ENCODE data around the gene OR7A17. TPM values are rescaled to one million over a fixed set of nuclear protein-coding genes. Genes with fewer than 3 reads are reported as not detected.

OR7A17 gene
- total and polyA plus RNA-seq, 2 of the 8 experiments (the other 6 are each of a cell fraction or from before 2014, with no cell fraction given): not detected

DNA sequence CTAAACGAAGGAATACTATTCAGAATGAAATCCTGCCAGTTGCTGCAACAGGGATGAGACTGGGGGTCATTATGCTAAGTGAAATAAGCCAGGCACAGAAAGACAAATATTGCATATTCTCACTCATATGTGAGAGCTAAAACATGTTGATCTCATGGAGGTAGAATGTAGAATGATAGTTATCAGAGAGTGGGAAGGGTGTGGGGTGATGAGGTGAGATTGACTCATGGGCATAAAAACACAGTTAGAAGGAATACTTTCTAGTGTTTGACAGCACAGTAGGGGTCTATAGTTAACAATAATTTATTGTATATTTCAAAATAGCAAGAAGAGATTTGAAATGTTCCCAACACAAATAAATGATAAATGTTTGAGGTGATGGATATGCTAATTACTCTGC lies 47.6 kb upstream of the OR7A17 start:
- H4K5ac ChIP-seq (ENCODE audit: insufficient read length, low read depth, low read length): no peak overlapping the region
- H3K4me3 ChIP-seq (ENCODE audit: extremely low read depth in 1 of 4, insufficient read depth in 2 of 4, low read depth in 3 of 4, low read length in 4 of 4): no peak overlapping the region
- no peak for DNase-seq (ENCODE audit: low read depth in 1 of 2, low spot score in 2 of 2)
- H4K20me1 ChIP-seq (replicated peaks in 1 of 2; ENCODE audit: control insufficient read depth in 1 of 2, insufficient read depth in 2 of 2, low read length in 2 of 2): no peaks in the 10 kb centered on the region
- H3K23ac ChIP-seq (ENCODE audit: insufficient read length): no peak overlapping the region
- no peak overlapping the region for H3K27ac ChIP-seq (ENCODE audit: low read depth, low read length)
- no peak overlapping the region for H3K18ac ChIP-seq (ENCODE audit: extremely low read depth, low read length)
- POLR2A ChIA-PET (ENCODE audit: partially characterized antibody): no interaction called here
- no peak overlapping the region for H2BK12ac ChIP-seq (ENCODE audit: low read depth, low read length)
- H3K23me2 ChIP-seq (ENCODE audit: low read depth, low read length): no peaks in the 10 kb centered on the region
- no peak overlapping the region for H3K4ac ChIP-seq (replicated peaks; ENCODE audit: insufficient read length, low read depth, low read length)
- H4K91ac ChIP-seq (replicated peaks; ENCODE audit: insufficient read length, low read length): no peak overlapping the region
- H3K79me2 ChIP-seq (ENCODE audit: control insufficient read depth in 1 of 2, insufficient read depth in 2 of 2, low read length in 2 of 2): no peaks in the 10 kb centered on the region
- no peaks in the 10 kb centered on the region for H3K27me3 ChIP-seq (replicated peaks in 1 of 4; ENCODE audit: control insufficient read depth in 3 of 4, extremely low read depth in 1 of 4, insufficient read depth in 3 of 4, low read length in 3 of 4)
- TF ChIP-seq EGR1 (IDR thresholded peaks at IDR 0.05; ENCODE audit: borderline replicate concordance, low read depth, low read length) (no peak), RFX5 (IDR thresholded peaks at IDR 0.05; ENCODE audit: borderline replicate concordance, low read depth, low read length) (no peak), CTBP2 (IDR thresholded peaks at IDR 0.05; ENCODE audit: borderline replicate concordance, insufficient read depth, insufficient read length, low read length) (no peak), GTF2F1 (IDR thresholded peaks at IDR 0.05; ENCODE audit: borderline replicate concordance, low read depth, low read length) (no peak), SP2 (IDR thresholded peaks at IDR 0.05; ENCODE audit: low read length) (no peak), GABPA (IDR thresholded peaks at IDR 0.05; ENCODE audit: borderline replicate concordance, insufficient read depth, low read length) (no peak), CREB1 (IDR thresholded peaks at IDR 0.05) (no peak), SUZ12 (IDR thresholded peaks at IDR 0.05; ENCODE audit: low read length) (no peak), SP4 (IDR thresholded peaks at IDR 0.05; ENCODE audit: low read length) (no peak), POU5F1 (IDR thresholded peaks at IDR 0.05; ENCODE audit: low read depth, low read length) (no peak), CHD2 (IDR thresholded peaks at IDR 0.05; ENCODE audit: low read length) (no peak), TAF1 (IDR thresholded peaks at IDR 0.05; ENCODE audit: low read depth, low read length) (no peak), MAFK (IDR thresholded peaks at IDR 0.05; ENCODE audit: low read depth, low read length) (no peak), ZNF274 (IDR thresholded peaks at IDR 0.05; ENCODE audit: borderline replicate concordance, extremely low read depth, low read length) (no peak), POLR2AphosphoS5 (IDR thresholded peaks at IDR 0.05; ENCODE audit: low read depth, low read length) (no peak), POLR2A (IDR thresholded peaks at IDR 0.05; ENCODE audit: control extremely low read depth in 1 of 2, low read depth in 2 of 2, low read length in 2 of 2) (no peak), CEBPB (IDR thresholded peaks at IDR 0.05; ENCODE audit: low read depth, low read length) (no peak)
- no peak overlapping the region for H2BK15ac ChIP-seq (ENCODE audit: low read length)
- H4K8ac ChIP-seq (ENCODE audit: extremely low read depth, insufficient read depth, low read length): no peak overlapping the region
- H3K14ac ChIP-seq (ENCODE audit: insufficient read length): no peak overlapping the region
- 63% methylated on average over 1 of the region's 1 CpG; no CpG with 5 or more reads in 1 of the 2 experiments for WGBS, 2 experiments (ENCODE audit: extremely low coverage in 1 of 2, insufficient coverage in 1 of 2, insufficient read length in 1 of 2, insufficient replicate concordance in 2 of 2, low coverage in 1 of 2, low lambda C conversion rate in 2 of 2, missing lambda C conversion rate in 1 of 2)
- no peak overlapping the region for H2BK5ac ChIP-seq (ENCODE audit: low read depth, low read length)
- H3K56ac ChIP-seq (replicated peaks; ENCODE audit: insufficient read length, low read depth, low read length): no peak overlapping the region
- no peak overlapping the region for H2AK5ac ChIP-seq (ENCODE audit: low read depth, low read length)
- CTCF ChIA-PET (ENCODE audit: partially characterized antibody): no interaction called here
- H3K79me1 ChIP-seq (ENCODE audit: low read depth, low read length): no peaks in the 10 kb centered on the region
- FAIRE-seq: no peak
- no peak overlapping the region for H2BK120ac ChIP-seq (replicated peaks; ENCODE audit: low read depth, low read length)
- no peak overlapping the region for H2AFZ ChIP-seq (ENCODE audit: low read length)
- no peaks in the 10 kb centered on the region for H3K4me1 ChIP-seq (replicated peaks in 1 of 4; ENCODE audit: control insufficient read depth in 3 of 4, insufficient read depth in 4 of 4, low read length in 3 of 4)
- H3K9ac ChIP-seq (replicated peaks in 1 of 4; ENCODE audit: extremely low read depth in 1 of 4, low read depth in 3 of 4, low read length in 3 of 4): no peak overlapping the region
- no peaks in the 10 kb centered on the region for H3K36me3 ChIP-seq (ENCODE audit: control insufficient read depth in 2 of 4, insufficient read depth in 4 of 4, low read length in 3 of 4)
- H2BK20ac ChIP-seq (ENCODE audit: low read length): no peak overlapping the region
- H3K9me3 ChIP-seq (ENCODE audit: insufficient read depth in 2 of 2, low read depth in 1 of 2, low read length in 1 of 2): peaks cover 29% of the 10 kb centered on the region in 2 experiments
- H3K4me2 ChIP-seq (ENCODE audit: insufficient read depth in 1 of 2, low read depth in 2 of 2, low read length in 2 of 2): no peak overlapping the region
